Central memory CD8-positive, alpha-beta T cell (primary cell): ENCODE measurements around the gene PHACTR3.

Experiments
- ATAC-seq: fragments of 150-1000 bp; cut with Tn5 transposase; replicated peaks from 2 replicates; pipeline ENCODE4 v1.10.0; 2022; ENCODE audit warnings: mild to moderate bottlenecking, moderate FRiP score, moderate number of reproducible peaks; ENCODE audit not compliant: poor library complexity, severe bottlenecking; ENCODE audit errors: extremely low read depth
- DNase-seq, 2 donors: peaks; one replicate each; pipeline ENCODE4 v3.0.0; 2021; ENCODE audit warnings: low spot score in 2 of 2
- H3K27ac Mint-ChIP-seq: one replicate; pipeline ENCODE4 v1.8.0; 2022; ENCODE audit warnings: low read depth, mild to moderate bottlenecking, moderate library complexity, mixed read lengths
- H3K27me3 Mint-ChIP-seq: one replicate; pipeline ENCODE4 v1.8.0; 2022; ENCODE audit warnings: mixed read lengths
- H3K36me3 Mint-ChIP-seq: one replicate; pipeline ENCODE4 v1.8.0; 2022; ENCODE audit warnings: mild to moderate bottlenecking, moderate library complexity, mixed read lengths; ENCODE audit not compliant: insufficient read depth
- H3K4me1 Mint-ChIP-seq: one replicate; pipeline ENCODE4 v1.8.0; 2022; ENCODE audit warnings: mixed read lengths
- H3K4me3 Mint-ChIP-seq: one replicate; pipeline ENCODE4 v1.8.0; 2022; ENCODE audit warnings: mild to moderate bottlenecking, moderate library complexity, mixed read lengths
- H3K9me3 Mint-ChIP-seq: one replicate; pipeline ENCODE4 v1.8.0; 2022; ENCODE audit warnings: mixed read lengths

PHACTR3 gene

GRCh38 chr20:59823030-59823423, 218.7 kb downstream of the PHACTR3 start:
- no peak overlapping the region for H3K27ac Mint-ChIP-seq
- no peak overlapping the region for H3K4me3 Mint-ChIP-seq
- no peaks in the 10 kb centered on the region for H3K36me3 Mint-ChIP-seq
- no peaks in the 10 kb centered on the region for H3K9me3 Mint-ChIP-seq
- peaks cover under 1% of the 10 kb centered on the region for H3K27me3 Mint-ChIP-seq
- no peak for DNase-seq
- ATAC-seq, result no peak
- no peaks in the 10 kb centered on the region for H3K4me1 Mint-ChIP-seq

GRCh38 chr20:59823491-59824259, 219.3 kb downstream of the PHACTR3 start:
- no peaks in the 10 kb centered on the region for H3K9me3 Mint-ChIP-seq
- ATAC-seq (no peak), DNase-seq (peak in 1 of 2 donors; percentile 3)
- H3K36me3 Mint-ChIP-seq, result no peaks in the 10 kb centered on the region
- peaks cover 7% of the 10 kb centered on the region for H3K27me3 Mint-ChIP-seq
- no peaks in the 10 kb centered on the region for H3K4me1 Mint-ChIP-seq
- no peak overlapping the region for H3K27ac Mint-ChIP-seq
- H3K4me3 Mint-ChIP-seq, result no peak overlapping the region

GRCh38 chr20:59824711-59825562, 220.6 kb downstream of the PHACTR3 start:
- Mint-ChIP-seq H3K4me1 (no peaks in the 10 kb centered on the region), H3K27ac (no peak overlapping the region), H3K4me3 (no peak overlapping the region), H3K27me3 (peaks cover 18% of the 10 kb centered on the region), H3K9me3 (no peaks in the 10 kb centered on the region), H3K36me3 (no peaks in the 10 kb centered on the region)
- DNase-seq, result peak in 1 of 2 donors; percentile 2
- ATAC-seq, result no peak

DNA sequence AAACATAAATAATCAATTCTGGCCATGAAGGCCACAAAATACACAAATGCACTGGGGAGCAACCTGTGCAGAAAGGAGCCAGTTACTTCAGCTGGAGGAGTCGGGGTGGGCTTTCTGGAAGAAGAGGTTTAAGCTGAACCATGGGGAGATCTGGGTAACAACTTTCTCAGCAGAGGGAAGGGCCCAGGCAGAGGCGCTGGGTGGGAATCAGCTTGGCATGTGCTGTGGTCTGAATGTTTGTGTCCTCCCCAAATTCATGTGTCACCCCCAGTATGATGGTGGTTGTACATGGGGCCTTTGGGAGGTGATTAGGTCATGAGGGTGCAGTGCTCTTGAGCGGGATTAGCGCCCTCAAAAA, 221.2 kb downstream of the PHACTR3 start:
- Mint-ChIP-seq H3K9me3 (no peaks in the 10 kb centered on the region), H3K4me3 (no peak overlapping the region), H3K4me1 (no peaks in the 10 kb centered on the region), H3K27me3 (peaks cover 24% of the 10 kb centered on the region), H3K27ac (no peak overlapping the region), H3K36me3 (no peaks in the 10 kb centered on the region)
- DNase-seq (no peak), ATAC-seq (no peak)

DNA sequence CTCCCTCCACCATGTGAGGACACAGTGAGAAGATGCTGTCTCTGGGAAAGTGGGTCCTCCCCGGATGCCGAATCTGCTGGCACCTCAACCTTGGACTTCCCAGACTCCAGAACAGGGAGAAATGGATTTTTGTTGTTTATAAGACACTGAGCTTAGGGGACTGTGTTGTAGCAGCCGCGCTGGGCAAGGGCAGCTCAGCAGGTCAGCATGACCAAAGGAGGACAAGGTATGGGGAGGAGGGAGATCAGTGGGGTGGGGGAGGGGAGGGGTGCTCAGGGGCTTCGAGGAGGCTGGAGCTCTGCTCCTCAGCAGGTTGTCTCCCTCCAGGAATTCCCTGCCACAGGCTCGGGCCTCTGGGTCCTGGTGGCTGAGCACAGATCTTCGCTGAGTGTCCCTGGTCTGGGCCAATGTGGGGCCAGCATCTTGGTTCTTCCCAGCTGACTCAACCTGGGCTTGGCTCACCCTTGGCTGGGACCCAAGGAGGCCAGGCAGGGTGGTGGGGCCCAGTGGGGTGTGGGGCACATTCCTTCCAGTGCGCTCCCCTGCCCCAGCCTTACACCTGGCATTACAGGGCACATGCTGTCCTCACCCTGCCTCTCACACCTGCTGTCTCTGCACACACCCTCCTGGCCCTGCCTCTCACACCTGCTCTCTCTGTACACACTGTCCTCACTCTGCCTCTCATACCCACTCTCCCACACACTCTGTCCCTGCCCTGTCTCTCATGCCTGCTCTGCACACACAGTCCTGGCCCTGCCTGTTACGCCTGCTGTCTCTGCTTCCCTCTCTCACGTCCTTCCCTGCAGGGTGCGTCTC, 221.8 kb downstream of the PHACTR3 start:
- no peaks in the 10 kb centered on the region for H3K9me3 Mint-ChIP-seq
- H3K4me3 Mint-ChIP-seq, result no peak overlapping the region
- no peak overlapping the region for H3K27ac Mint-ChIP-seq
- no peaks in the 10 kb centered on the region for H3K36me3 Mint-ChIP-seq
- no peak for ATAC-seq
- H3K4me1 Mint-ChIP-seq, result no peaks in the 10 kb centered on the region
- H3K27me3 Mint-ChIP-seq, result peaks cover 26% of the 10 kb centered on the region
- peak in 1 of 2 donors; percentile 5 for DNase-seq

DNA sequence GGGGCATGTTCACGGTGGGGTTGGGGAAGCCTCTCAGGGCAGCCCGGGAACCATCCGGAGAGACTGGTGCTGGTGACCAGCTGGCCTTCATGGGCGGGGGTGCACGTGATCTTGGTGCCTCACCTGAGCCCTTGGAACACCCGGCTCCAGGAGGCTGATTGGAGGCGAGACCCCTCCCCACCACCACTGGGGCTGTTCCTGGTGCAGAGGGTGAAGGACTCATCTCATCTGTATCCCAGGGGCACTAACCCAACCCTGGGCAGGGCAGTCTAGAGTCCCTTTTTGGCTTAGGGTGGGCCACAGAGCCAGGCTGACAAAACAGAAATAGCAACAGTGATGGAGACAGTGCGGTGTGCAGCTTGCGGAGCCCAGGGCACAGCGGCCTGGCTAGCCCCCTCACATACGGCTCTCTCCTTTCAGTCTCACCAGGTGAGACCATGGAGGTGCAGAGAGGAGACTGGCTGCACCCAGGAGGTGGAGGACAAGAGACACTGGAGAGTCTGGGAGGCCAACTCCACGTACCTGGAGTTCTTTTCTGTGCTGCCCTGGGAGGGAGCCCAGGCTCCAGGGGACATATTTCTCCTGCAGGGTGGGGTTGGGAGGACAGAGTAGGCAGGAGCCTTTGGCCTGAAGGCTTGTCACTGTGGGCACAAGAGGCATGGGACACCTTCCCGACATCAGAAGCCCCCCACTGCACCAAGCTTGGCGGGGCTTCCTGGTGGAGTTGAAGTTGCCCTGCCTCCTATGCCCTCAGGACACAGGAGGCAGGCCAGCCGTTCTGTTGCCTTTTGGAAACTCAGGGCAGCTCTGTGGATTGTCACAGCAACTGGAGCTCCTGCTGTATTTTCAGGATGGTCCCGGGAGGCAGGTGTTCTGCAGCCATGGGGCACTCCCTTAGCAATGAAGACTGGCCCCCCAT, 223.1 kb downstream of the PHACTR3 start:
- H3K9me3 Mint-ChIP-seq, result no peaks in the 10 kb centered on the region
- no peak overlapping the region for H3K4me3 Mint-ChIP-seq
- H3K27ac Mint-ChIP-seq, result no peak overlapping the region
- DNase-seq, result no peak
- peaks cover 28% of the 10 kb centered on the region for H3K27me3 Mint-ChIP-seq
- ATAC-seq, result no peak
- no peaks in the 10 kb centered on the region for H3K36me3 Mint-ChIP-seq
- no peaks in the 10 kb centered on the region for H3K4me1 Mint-ChIP-seq

- Mint-ChIP-seq H3K36me3 (no peaks in the 10 kb centered on the region), H3K9me3 (no peaks in the 10 kb centered on the region), H3K4me1 (no peaks in the 10 kb centered on the region), H3K27ac (no peak overlapping the region), H3K27me3 (peaks cover 37% of the 10 kb centered on the region), H3K4me3 (no peak overlapping the region)
- DNase-seq (no peak), ATAC-seq (no peak)
Measured at GRCh38 chr20:59828125-59829053, 224.0 kb downstream of the PHACTR3 start.

DNA sequence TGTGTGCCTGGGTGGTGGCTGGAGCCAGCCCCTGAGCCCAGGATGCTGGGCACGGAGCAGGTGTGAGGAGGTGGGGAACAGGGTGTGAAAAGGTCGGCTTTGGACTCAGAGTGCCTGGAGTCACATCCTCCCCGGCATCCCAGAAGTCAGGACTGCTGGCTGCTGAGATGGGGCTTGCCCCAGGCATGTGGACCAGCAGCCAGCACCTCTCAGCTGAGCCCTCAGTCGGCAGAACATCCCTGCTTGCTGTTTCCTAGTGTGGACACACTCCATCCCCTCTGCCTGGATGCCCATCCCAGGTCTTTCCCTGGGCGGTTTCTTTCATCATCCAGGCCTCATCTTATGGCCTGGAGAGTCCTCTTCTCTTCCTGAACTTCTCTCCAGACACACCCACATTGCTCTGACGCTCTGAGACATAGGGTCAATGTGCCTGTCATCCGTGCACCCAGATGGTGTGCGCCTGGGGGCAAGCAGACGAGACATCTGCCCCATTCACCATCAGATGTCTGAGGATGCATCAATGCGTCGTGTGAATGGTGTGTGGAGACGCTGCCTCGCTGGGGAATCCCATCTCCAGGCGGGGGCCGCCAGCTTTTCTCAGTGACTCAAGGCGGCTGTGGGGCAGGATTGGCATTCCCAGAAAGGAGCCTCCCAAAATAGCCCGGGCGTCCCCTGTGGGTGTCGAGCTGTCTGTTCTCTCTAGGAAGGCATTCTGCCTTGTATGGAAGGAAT, 224.9 kb downstream of the PHACTR3 start:
- DNase-seq (no peak), ATAC-seq (no peak)
- H3K9me3 Mint-ChIP-seq, result no peaks in the 10 kb centered on the region
- no peak overlapping the region for H3K27ac Mint-ChIP-seq
- H3K4me1 Mint-ChIP-seq, result no peaks in the 10 kb centered on the region
- H3K36me3 Mint-ChIP-seq, result no peaks in the 10 kb centered on the region
- no peak overlapping the region for H3K4me3 Mint-ChIP-seq
- H3K27me3 Mint-ChIP-seq, result peaks cover 45% of the 10 kb centered on the region

GRCh38 chr20:59829786-59830664, 225.7 kb downstream of the PHACTR3 start:
- ATAC-seq (no peak), DNase-seq (no peak)
- no peaks in the 10 kb centered on the region for H3K9me3 Mint-ChIP-seq
- H3K36me3 Mint-ChIP-seq, result no peaks in the 10 kb centered on the region
- no peak overlapping the region for H3K4me3 Mint-ChIP-seq
- H3K27ac Mint-ChIP-seq, result no peak overlapping the region
- no peaks in the 10 kb centered on the region for H3K4me1 Mint-ChIP-seq
- H3K27me3 Mint-ChIP-seq, result peaks cover 53% of the 10 kb centered on the region

DNA sequence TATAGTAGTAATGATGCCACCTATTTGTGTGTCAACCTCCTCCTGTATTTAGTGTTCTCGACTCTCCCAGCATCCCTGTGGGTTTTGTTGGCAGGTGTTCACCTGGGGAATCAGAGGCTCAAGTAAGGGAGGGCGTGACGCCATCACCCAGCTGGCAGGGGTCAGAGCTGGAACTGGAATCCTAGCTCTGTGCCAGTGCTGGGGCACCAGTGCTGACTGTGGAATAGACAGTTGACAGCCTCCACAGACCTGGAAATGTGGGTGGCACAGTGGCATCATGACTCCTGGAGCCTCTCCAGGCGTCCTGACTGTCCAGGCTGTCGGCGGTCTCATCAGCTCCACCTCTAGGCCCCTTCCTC, 226.3 kb downstream of the PHACTR3 start:
- no peak for DNase-seq
- Mint-ChIP-seq H3K36me3 (no peaks in the 10 kb centered on the region), H3K27me3 (peaks cover 60% of the 10 kb centered on the region), H3K4me1 (no peaks in the 10 kb centered on the region), H3K4me3 (no peak overlapping the region), H3K27ac (no peak overlapping the region), H3K9me3 (no peaks in the 10 kb centered on the region)
- ATAC-seq, result no peak
